ENCODE measurements around the gene ATP5MK.
"Not testable (repeated sequence)": the region's sequence is repeated elsewhere in the genome, so short reads cannot be mapped to it uniquely, and the experiment has no call there.

The ATP5MK gene, protein sequence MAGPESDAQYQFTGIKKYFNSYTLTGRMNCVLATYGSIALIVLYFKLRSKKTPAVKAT

DNA sequence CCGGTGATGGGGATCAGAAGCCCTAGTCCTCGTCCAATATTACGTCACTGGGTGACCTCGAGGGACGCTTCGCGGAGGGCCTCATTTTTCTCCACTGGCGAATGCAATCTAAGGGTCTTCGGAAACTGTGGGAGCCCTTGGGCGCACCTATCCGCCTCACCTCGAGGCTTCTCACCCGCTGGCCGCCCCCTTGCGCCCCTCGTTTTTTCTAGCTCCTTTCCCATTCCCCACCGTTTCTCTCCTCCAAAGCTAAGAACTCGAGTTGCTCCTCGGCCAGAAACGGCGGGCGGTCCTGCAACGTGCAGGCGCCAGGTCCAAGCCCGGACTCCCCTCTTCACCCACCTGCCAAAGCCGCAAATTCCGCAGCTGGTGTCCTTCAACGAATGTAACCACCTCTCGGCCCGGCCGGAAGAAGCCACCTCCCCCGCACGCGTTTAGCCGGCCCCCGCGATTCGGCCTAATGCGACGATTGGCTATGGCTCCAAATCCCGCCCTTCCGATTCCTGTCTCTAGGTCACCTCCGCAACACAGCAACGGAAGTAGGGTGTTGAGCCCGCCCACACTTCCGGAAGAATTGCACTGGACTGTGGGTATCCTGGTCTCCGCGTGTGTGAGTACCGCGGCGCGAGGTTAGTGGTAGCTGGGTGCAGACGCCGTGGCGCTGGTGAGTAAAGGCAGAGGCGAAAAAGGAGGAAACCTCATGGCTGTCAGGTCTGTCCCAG is at the start of gene ATP5MK, which contains the start of gene PDCD11:
Gene ATP5MK, minus strand, starts transcription at position 409 of the 722 bp plus-strand sequence. CDS start 4,018 bp downstream, outside the sequence.
Gene PDCD11, plus strand, starts transcription at position 560 of the 722 bp plus-strand sequence. CDS start 1,801 bp downstream, outside the sequence.
- DNase-seq = peak; percentile 90

DNA sequence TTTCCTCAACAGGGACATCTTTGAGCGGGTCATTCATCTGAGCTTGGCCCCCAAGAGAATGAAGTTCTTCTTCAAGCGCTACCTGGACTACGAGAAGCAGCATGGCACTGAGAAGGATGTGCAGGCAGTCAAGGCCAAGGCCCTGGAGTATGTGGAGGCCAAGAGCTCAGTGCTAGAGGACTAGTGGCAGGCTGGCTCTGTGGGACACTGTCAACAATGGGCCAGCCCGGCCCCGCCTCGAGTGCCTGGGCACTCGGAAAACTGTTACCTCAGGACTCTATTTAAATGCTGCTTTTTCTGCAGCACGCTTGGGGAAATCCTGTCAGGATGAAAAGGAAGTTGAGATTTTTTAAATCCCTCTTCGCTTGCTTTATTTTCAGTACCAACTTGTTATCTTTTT is 49.1 kb upstream of the ATP5MK start:
- no peak for DNase-seq

DNA sequence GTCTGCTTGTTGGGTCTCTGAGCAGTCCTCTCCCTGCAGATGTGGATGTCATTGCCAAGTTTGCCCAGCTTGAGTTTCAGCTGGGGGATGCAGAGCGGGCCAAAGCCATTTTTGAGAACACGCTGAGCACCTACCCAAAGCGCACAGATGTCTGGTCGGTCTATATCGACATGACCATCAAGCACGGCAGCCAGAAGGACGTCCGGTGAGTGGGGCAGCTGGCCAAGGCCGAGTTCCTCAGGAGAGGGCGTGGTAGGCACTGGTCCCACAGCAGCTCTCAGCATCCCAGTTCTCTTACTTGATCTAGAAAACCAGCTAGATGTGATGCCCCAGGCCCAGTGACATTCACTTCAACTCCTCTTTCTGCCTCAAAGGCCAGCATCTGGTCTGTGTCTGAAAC is 48.2 kb upstream of the ATP5MK start:
- no peak for DNase-seq

DNA sequence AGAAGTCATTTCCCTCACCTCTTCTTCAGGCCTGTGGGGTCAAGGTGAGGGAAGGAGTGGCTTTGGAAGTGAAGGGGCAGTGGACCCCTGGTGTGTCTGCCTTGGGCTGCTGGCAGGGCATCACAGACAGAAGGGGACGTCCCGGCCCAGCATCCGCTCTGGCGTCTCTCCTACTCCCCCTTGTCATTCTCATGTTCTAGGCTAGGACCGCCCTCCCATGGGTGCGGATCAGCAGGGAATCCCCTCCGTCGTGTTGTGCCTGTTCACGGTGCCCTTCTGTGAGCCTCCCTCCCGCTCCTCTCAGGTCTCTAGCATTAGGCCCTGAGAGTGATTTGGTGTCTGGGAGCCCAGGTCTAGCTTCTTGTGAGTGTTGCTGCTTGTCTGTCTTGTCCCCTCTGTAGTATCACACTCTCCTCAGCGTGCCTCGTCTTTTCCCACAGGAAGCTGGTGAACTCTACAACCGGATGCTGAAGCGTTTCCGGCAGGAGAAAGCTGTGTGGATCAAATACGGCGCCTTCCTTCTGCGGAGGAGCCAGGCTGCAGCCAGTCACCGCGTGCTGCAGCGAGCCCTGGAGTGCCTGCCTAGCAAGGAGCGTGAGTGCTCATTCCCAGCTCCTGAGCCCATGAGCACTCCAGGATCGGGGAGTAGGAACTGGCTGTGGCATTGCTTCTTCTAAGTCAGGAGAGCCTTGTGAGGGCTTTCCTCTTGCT is 47.4 kb upstream of the ATP5MK start:
- DNase-seq = no peak

DNA sequence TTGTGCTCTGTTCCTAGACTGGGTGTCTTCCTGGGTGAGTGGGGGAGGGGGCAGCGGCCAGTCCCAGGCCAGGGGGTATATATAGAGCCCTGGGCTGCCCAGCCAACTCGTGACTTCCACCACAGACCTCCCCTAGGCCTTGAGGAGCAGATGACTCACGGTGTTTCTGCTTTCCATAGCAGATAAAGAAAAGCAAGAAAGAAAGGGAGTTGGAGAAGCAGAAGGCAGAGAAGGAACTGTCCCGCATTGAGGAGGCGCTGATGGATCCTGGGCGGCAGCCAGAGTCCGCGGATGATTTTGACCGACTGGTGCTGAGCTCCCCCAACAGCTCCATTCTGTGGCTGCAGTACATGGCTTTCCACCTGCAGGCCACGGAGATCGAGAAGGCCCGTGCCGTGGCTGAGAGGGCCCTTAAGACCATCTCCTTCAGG is 45.8 kb upstream of the ATP5MK start:
- DNase-seq = no peak

DNA sequence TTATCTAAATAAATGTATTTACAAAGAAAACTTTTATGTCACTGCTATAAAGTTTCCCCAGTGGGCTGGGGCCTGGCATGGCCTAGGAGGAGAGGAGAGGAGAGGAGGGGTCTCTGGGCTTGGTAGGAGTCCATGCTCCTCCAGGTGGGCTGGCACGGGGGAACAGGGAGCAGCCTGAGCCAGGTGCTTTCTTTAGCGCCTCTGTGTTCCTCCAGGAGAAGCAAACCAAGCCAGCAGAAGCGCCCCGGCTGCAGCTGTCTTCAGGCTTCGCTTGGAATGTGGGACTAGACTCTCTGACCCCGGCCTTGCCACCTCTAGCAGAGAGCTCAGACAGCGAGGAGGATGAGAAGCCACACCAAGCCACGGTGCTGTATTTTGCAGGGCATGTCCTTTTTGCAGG is 45.3 kb upstream of the ATP5MK start:
- DNase-seq = no peak

DNA sequence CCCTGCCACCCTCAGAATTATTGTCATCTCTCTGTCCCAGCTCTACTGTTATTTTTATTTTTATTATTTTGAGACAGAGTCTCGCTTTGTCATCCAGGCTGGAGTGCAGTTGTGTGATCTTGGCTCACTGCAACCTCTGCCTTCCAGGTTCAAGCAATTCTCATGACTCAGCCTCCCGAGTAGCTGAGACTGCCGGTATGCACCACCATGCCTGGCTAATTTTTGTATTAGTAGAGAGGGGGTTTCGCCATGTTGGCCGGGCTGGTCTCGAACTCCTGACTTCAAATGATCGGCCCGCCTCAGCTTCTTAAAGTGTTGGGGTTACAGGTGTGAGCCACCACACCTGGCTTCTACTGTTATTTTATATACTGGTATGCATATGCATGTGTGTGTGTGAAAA is 44.9 kb upstream of the ATP5MK start:
- DNase-seq = no peak

DNA sequence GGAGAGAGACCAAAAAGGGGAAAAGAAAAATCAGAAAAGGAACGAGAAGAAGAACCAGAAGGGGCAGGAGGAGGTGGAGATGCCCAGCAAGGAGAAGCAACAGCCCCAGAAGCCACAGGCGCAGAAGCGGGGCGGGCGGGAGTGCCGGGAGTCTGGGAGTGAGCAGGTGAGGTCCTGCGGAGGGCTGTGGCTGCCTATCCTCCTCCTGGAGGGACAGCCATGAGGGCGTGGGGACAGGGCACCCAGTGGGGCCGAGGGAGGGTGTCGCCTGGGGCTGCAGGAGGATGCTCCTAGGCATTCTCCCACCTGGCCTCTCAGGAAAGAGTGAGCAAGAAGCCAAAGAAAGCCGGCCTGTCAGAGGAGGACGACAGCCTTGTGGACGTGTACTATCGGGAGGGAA is 44.1 kb upstream of the ATP5MK start:
- no peak for DNase-seq

DNA sequence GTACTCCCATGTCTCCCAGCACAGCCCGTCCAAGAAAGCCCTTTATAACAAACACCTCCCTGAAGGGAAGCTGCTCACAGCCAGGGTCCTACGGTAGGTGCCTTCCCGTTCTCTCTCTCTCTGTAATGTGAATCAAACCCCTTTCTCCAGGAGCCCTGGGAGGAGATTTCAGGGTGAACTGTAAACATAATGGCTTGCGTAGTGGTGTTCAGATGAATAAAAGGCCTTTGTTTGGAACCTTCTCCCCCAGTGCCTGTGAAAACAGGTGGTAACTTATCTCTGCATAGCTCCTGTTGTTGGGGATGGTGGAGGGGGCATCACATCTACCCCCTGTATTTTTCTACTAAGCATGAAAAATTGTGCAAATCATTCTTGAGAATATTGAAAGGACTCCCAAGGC is 43.5 kb upstream of the ATP5MK start:
- no peak for DNase-seq

DNA sequence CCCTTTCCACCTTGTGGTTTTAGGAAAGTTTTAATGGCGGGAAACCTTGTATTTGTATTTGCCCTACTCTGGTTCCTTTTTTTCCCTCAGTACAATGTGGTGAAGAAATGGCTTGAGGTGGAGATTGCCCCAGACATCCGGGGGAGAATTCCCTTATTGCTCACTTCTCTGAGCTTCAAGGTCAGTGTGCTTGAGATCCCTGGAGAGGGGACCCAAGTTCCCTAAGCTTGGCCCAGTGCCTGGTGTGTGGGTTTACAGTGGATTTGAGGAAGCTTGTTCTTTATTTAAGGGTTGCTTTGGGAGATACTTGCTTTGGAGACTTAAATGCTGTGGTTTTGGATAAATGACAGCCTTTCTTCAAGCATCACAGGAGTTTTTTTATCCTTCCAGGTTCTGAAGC is 37.6 kb upstream of the ATP5MK start:
- DNase-seq = no peak

DNA sequence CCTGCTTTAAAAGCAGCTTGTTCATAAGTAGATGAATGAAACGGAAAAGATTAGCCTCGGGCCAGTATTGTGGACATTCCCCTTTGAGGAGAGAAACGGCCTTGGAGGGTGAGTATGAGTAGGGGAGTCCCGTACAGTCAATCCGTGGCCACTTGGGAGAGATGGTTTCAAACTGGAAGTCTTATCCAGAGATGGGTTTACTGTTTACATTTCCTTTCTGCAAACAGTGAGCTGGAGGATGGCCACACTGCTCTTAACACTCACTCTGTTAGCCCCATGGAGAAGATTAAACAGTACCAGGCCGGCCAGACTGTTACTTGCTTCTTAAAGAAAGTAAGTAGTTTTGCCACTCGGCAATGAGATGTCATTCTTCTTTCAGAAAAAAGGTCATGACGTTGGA is 35.6 kb upstream of the ATP5MK start:
- DNase-seq = no peak

DNA sequence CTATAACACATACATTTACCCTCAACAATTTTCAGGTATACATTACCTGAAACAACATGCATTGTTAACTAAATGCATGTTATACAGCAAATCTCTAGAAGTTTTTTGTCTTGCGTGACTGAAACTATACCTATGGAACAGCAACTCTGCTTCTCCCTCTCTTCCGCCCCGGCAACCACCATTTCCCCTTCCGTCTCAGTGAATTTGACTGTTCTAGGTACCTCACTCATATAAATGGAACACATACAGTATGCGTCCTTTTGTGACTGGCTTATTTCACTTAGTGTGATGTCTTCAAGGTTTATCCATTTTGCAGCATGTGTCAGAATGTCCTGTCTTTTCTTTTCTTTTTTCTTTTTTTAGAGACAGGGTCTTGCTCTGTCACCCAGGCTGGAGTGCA is 33.4 kb upstream of the ATP5MK start:
- DNase-seq = no peak

DNA sequence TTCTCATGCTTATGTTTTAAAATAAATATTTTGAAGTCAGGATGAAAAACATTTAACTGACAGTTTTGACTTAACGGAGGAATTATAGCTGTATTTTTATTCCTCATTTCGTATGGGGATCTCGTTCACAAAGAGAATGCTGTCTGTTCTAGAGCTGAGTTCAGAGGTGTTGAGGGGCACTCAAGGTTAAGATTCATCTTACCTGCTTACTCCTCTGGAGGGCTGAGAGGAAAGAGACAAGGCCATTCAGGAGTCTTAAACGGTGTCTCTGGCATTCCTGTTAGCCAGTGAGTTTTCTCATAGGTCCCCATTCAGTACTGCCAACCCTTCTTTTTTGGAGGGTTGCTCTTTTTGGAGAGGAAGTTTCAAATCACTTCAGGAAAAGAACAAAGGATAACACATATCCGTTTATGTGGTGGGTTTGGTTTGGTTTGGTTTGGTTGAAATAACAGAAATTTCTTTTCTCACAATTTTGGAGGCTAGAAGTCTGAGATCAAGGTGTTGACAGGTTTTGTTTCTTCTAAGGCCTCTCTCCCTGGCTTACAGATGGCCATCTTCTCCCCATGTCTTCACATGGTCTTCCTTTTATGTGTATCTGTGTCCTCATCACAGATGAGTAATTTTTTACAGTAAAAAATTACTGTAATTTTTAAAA is 32.8 kb upstream of the ATP5MK start:
- no peak for DNase-seq

DNA sequence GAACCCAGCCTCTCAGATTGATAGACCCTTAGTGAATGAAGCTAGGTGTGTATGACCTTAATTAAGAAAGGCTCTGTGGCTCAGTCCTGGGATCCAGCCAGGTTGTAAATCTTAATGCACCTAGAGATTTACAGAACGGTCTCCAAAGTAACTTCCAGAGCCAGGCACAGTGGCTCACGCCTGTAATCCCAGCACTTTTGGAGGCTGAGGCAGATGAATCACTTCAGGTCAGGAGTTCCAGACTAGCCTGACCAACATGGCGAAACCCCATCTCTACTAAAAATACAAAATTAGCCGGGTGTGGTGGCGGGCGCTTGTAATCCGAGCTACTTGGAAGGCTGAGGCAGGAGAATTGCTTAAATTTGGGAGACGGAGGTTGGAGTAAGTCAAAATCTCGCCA is 31.6 kb upstream of the ATP5MK start:
- no peak for DNase-seq

DNA sequence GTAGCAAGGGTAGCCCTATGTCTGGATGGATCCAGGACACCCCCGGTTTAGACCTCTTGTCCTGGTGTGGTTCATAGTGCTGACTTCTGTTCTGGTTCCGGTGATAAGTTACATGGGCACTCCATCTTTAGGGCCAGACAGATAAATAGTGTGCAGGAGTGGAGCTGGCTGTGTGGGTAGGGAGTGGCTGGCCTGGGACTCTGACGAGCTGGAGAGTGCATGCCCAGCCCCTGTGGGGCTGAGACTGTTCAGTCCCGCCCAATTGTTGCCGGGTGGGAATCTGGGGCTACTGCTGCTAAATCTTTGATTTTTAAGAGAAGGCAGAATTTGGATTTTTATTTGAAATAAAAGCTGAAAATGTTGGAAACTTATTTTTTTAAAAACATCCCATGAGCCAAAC is 27.5 kb upstream of the ATP5MK start:
- DNase-seq = no peak

DNA sequence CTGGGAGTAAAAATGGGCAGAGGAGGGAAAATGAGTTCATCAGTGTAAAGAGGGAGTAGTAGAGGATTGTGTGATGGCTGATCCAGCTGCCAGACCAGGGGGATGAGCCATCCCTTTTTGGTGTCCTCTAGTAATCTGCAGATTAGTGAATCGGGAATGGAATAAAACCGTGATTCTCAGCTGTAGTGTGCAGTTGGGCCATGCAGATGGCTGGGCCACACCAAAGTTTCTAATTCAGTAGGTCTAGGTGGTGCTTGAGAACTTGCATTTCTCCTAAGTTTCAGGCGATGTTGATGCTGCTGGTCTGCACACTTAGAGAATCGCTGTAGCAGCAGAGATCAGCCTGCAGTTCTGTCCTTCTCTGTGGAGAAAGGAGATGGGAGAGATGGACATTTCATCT is 22.8 kb upstream of the ATP5MK start:
- no peak for DNase-seq

DNA sequence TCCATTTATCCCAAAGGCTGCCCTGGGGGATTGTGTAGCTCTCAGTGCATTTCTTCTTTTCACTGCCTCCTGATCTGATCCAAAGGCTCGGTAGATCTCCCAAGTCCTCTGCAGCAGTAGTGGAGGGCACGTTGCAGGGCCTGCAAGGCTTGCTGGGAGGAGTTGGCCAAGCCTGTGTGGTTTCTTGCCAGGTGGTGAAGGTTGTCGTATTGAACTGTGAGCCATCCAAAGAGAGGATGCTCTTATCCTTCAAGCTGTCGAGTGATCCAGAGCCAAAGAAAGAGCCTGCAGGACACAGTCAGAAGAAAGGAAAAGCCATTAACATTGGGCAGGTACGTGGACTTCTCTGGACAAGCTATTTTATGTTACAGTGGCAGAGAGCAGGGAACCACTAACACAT is 21.3 kb upstream of the ATP5MK start:
- no peak for DNase-seq

DNA sequence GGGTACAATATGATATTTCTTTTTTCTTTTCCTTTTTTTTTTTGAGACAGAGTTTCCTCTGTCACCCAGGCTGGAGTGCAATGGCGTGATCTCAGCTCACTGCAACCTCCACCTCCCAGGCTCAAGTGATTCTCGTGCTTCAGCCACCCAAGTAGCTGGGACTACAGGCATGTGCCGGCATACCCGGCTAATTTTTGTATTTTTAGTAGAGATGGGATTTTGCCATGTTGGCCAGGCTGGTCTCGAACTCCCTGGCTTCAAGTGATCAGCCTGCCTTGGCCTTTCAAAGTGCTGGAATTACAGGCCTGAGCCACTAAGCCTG is 20.8 kb upstream of the ATP5MK start:
- not testable (repeated sequence) for DNase-seq

DNA sequence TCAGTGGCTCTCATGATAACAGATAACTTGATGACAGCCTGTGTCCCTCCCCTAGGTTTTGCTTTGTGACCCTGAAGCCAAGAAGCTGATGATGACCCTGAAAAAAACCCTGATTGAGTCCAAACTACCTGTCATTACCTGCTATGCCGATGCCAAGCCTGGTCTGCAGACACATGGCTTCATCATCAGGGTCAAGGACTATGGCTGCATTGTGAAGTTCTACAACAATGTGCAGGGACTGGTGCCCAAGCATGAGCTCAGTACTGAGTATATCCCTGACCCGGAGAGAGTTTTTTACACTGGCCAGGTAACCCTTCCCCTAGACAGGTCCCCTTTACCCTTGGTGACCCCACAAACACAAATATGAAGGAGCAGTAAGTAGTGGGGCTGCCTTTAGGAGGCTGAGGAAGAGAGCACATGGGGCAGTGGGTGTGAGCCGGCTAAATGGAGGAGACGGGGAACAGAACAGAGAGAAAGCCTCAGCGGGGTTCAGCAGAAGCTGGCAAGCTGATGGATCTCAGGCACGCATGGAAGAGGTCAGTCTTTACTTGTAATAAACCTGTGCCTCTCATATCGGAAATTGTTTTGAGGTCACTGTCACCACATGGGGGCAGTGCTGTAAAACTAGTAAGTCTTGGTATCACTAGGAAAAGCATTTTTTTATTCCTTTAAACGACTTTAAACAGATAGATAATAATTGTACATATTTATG is 20.3 kb upstream of the ATP5MK start:
- peak; percentile 4 for DNase-seq

DNA sequence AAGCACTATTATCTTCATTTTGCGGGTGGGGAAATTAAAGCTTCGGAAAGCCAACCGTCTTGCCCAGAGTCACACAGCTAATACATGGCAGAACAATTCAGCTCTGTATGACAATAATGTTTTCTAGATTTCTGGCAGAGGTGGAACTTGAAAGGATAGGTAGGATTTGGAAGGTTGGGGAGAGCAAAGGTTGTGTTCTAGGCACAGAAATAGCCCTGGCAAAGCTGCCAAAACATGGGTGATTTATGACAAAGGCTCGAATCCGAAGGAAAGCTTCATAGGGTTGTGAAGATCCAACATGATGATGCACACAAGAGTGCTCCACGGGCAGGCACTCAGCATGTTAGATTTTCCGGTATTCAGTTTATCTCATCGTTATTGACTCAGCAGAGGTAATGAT is 19.3 kb upstream of the ATP5MK start:
- DNase-seq = no peak

DNA sequence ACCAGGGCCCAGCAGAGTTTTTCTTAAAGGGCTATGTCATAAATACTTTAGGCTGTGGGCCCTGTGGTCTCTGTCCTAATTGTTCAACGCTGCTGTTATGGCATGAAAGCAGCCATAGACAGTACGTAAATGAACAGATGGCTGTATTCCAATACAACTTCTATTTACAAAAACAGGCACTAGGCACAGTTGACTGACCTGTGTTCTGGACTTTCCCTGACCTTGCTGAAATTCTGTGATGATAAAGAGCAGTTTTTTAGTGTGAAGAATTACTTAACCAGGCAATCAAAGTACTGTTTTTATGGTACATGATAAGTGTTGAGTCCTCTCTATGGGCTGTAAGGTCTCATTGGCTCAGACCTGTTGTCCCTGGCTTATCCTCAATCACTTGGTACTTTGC is 17.3 kb upstream of the ATP5MK start:
- DNase-seq = no peak

DNA sequence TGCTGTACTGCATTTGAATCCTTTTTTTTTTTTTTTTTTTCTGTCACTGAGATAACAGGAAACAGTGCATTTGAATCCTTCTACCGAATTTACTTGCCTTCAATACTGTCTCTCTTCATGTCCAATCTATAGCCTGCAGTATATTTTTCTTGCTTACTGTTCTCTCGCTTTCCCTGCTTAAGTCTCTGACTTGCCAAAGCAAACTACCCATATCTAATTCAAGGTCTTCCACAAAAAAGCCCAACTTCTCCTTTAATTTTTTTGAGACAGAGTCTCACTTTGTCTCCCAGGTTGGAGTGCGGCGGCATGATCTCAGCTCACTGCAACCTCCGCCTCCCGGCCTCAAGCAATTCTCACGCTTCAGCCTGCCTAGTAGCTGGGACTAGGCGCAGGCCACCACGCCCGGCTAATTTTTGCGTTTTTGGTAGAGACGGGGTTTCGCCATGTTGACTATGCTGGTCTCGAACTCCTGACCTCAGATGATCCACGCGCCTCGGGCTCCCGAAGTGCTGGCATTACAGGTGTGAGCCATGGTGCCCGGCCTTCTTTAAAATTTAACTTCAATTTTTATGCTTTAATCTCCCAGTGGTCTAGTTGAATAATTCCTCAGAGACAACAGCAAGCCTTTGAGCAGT is 1.0 kb upstream of the ATP5MK start:
- DNase-seq = no peak

DNA sequence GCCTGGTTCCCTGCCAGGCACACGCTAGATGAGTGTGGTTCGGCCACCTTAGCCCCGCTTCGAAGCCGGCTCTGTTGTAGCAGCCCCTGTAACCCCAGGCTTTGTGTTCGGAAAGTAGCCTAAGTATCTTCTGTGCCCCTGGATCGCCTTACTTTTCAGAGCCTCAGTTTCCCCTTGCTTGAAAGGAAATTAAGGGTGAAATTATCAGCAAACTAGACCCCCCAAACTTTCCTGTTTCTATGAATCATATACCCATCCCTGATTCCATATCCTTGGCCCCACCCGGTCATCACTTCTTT is 463 bp upstream of the ATP5MK start:
- DNase-seq = no peak

Data from NCI-H748 treated with DMSO at 0.1 percent for 48 hours (cell line).